GM23338 (cell line): ENCODE measurements around the gene ZNF490. TPM values are rescaled to one million over a fixed set of nuclear protein-coding genes. Genes with fewer than 3 reads are reported as not detected.

Experiments
- ATAC-seq: fragments of 200-7000 bp; cut with Tn5 transposase; 3 replicates; pipeline ENCODE4 v1.9.1; 2020
- DNase-seq: peaks from one replicate; pipeline ENCODE4 v3.0.0-alpha.2; 2015; ENCODE audit warnings: low spot score
- H2AFZ ChIP-seq: fragments of 200-600 bp; sonication (generic); 2 replicates; pipeline ENCODE4 v1.8.0; 2016; ENCODE audit warnings: antibody characterized with exemption, mild to moderate bottlenecking, moderate library complexity
- H3F3A ChIP-seq: fragments of 200-600 bp; sonication (generic); replicated peaks from 2 replicates; pipeline ENCODE4 v1.8.0; 2017; ENCODE audit warnings: antibody characterized with exemption, mixed run types, low read depth
- H3K27ac ChIP-seq: fragments of 200-600 bp; sonication (generic); 2 replicates; pipeline ENCODE4 v1.6.1; 2016; ENCODE audit warnings: low read depth
- H3K27me3 ChIP-seq: fragments of 200-600 bp; sonication (generic); 2 replicates; pipeline ENCODE4 v1.8.0; 2016; ENCODE audit warnings: mild to moderate bottlenecking, mixed run types, moderate library complexity; ENCODE audit not compliant: insufficient read depth
- H3K36me3 ChIP-seq: fragments of 200-600 bp; sonication (generic); 2 replicates; pipeline ENCODE4 v1.8.0; 2016; ENCODE audit warnings: mild to moderate bottlenecking; ENCODE audit not compliant: insufficient read depth
- H3K4me1 ChIP-seq: fragments of 200-600 bp; sonication (generic); 2 replicates; pipeline ENCODE4 v1.8.0; 2016; ENCODE audit warnings: mild to moderate bottlenecking, moderate library complexity; ENCODE audit not compliant: insufficient read depth
- H3K4me2 ChIP-seq: fragments of 200-600 bp; sonication (generic); 2 replicates; pipeline ENCODE4 v1.7.1; 2017; ENCODE audit warnings: mixed run types
- H3K4me3 ChIP-seq: fragments of 200-600 bp; sonication (generic); 2 replicates; pipeline ENCODE4 v1.6.1; 2016; ENCODE audit warnings: mixed run types
- H3K79me2 ChIP-seq: fragments of 200-600 bp; sonication (generic); replicated peaks from 2 replicates; pipeline ENCODE4 v1.8.0; 2017; ENCODE audit warnings: mild to moderate bottlenecking; ENCODE audit not compliant: insufficient read depth
- H3K9me2 ChIP-seq: fragments of 200-600 bp; sonication (generic); 2 replicates; pipeline ENCODE4 v1.8.0; 2017; ENCODE audit not compliant: insufficient read depth
- H4K20me1 ChIP-seq: fragments of 200-600 bp; sonication (generic); replicated peaks from 2 replicates; pipeline ENCODE4 v1.8.0; 2017; ENCODE audit warnings: mild to moderate bottlenecking; ENCODE audit not compliant: insufficient read depth
- H3K27ac Mint-ChIP-seq: 2 replicates; pipeline ENCODE4 v1.8.0; 2020; ENCODE audit warnings: inconsistent platforms, mild to moderate bottlenecking, moderate library complexity, mixed read lengths
- H3K27me3 Mint-ChIP-seq: 3 replicates; pipeline ENCODE4 v1.8.0; 2022; ENCODE audit warnings: low read depth, mild to moderate bottlenecking, moderate library complexity, mixed read lengths, inconsistent platforms; ENCODE audit not compliant: insufficient read depth, poor library complexity
- H3K36me3 Mint-ChIP-seq: 3 replicates; pipeline ENCODE4 v1.8.0; 2021; ENCODE audit warnings: low read depth, mild to moderate bottlenecking, inconsistent platforms, moderate library complexity, mixed read lengths
- H3K4me1 Mint-ChIP-seq: 3 replicates; pipeline ENCODE4 v1.8.0; 2020; ENCODE audit warnings: mild to moderate bottlenecking, inconsistent platforms, mixed read lengths
- H3K4me3 Mint-ChIP-seq: 3 replicates; pipeline ENCODE4 v1.8.0; 2021; ENCODE audit warnings: moderate library complexity, mild to moderate bottlenecking, inconsistent platforms, mixed read lengths
- H3K9me3 Mint-ChIP-seq: 3 replicates; pipeline ENCODE4 v1.8.0; 2020; ENCODE audit warnings: moderate library complexity, mild to moderate bottlenecking, inconsistent platforms, mixed read lengths
- EZH2 ChIP-seq: fragments of 200-600 bp; sonication (generic); IDR thresholded peaks from one replicate; pipeline ENCODE4 v1.8.0; 2017; ENCODE audit warnings: antibody characterized with exemption, mild to moderate bottlenecking, low read depth; ENCODE audit not compliant: unreplicated experiment
- EZH2phosphoT487 ChIP-seq: fragments of 200-600 bp; sonication (generic); IDR thresholded peaks from one replicate; pipeline ENCODE4 v1.8.1; 2018; ENCODE audit warnings: antibody characterized with exemption; ENCODE audit not compliant: unreplicated experiment
- JUNB ChIP-seq: IDR thresholded peaks from one replicate; pipeline ENCODE4 v1.6.1; 2016; ENCODE audit warnings: antibody characterized with exemption; ENCODE audit not compliant: unreplicated experiment
- NANOG ChIP-seq: IDR thresholded peaks from 2 replicates; pipeline ENCODE4 v1.6.1; 2016; ENCODE audit warnings: antibody characterized with exemption, borderline replicate concordance
- STAT1 ChIP-seq: IDR thresholded peaks from one replicate; pipeline ENCODE4 v1.6.1; 2016; ENCODE audit warnings: antibody characterized with exemption; ENCODE audit not compliant: unreplicated experiment
- ZNF331 ChIP-seq: fragments of 250-450 bp; sonication (Bioruptor Pico); IDR thresholded peaks from 2 replicates; pipeline ENCODE4 v1.5.0; 2020; ENCODE audit warnings: low read depth, mild to moderate bottlenecking, moderate library complexity
- polyA plus RNA-seq: library from polyadenylated mRNA; unstranded; fragments of >200 nt; fragmentation: Nextera tagmentation; extraction: Ambion mirVana; gene quantifications from 2 replicates; pipeline ENCODE4 v1.2.1, GENCODE V29; 2016
- total RNA-seq: library from RNA; depleted of rRNA; stranded (reverse); fragments of >200 nt; shearing (Covaris generic); gene quantifications from 2 replicates; pipeline ENCODE4 v1.2.3, GENCODE V29; 2014
- TF ChIP-seq, protein P1 (sequence below), 2 experiments: fragments of 200-600 bp in 1 of 2; sonication (generic) in 1 of 2; conservative IDR thresholded peaks; 2 replicates each; pipeline versions ENCODE4 v1.5.1 to v1.6.1; 2016 to 2017; ENCODE audit warnings: antibody characterized with exemption in 2 of 2, low read depth in 2 of 2, mild to moderate bottlenecking in 2 of 2, moderate library complexity in 1 of 2
- TF ChIP-seq, protein P2 (sequence below): IDR thresholded peaks from one replicate; pipeline ENCODE4 v1.6.1; 2018; ENCODE audit warnings: antibody characterized with exemption; ENCODE audit not compliant: unreplicated experiment
- TF ChIP-seq, protein P3 (sequence below): IDR thresholded peaks from 2 replicates; pipeline ENCODE4 v1.6.1; 2016; ENCODE audit warnings: antibody characterized with exemption

Gene ZNF490
- total and polyA plus RNA-seq, 2 experiments from 2014 or later = 1.4 to 7.3 TPM

DNA sequence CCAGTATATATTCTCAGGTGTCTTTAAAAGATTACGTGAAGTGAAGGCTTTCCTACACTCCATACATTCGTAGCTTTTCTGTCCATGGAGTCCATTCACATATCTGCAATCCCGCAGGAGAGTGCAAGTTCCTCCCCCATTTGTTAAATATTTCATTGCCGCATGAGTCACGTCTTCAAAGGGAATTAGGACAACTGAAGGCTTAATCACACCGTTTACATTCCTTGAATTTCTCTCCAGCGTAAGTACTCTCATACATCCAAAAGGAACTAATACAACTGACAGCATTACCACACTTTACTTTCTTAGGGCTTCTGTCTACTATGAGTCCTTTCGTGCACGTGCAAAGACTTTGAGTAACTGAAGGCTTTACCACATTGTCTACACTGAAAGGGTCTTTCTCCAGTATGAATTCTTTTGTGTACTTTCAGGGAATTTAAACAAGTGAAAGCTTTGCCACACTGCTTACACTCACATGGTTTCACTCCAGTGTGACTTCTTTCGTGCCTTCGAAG lies 30.4 kb downstream of the ZNF490 start (continued):
- TF ChIP-seq, protein P1, sequence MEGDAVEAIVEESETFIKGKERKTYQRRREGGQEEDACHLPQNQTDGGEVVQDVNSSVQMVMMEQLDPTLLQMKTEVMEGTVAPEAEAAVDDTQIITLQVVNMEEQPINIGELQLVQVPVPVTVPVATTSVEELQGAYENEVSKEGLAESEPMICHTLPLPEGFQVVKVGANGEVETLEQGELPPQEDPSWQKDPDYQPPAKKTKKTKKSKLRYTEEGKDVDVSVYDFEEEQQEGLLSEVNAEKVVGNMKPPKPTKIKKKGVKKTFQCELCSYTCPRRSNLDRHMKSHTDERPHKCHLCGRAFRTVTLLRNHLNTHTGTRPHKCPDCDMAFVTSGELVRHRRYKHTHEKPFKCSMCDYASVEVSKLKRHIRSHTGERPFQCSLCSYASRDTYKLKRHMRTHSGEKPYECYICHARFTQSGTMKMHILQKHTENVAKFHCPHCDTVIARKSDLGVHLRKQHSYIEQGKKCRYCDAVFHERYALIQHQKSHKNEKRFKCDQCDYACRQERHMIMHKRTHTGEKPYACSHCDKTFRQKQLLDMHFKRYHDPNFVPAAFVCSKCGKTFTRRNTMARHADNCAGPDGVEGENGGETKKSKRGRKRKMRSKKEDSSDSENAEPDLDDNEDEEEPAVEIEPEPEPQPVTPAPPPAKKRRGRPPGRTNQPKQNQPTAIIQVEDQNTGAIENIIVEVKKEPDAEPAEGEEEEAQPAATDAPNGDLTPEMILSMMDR (conservative IDR thresholded peaks at IDR 0.05; ENCODE audit: low read depth in 2 of 2) = no peak

DNA sequence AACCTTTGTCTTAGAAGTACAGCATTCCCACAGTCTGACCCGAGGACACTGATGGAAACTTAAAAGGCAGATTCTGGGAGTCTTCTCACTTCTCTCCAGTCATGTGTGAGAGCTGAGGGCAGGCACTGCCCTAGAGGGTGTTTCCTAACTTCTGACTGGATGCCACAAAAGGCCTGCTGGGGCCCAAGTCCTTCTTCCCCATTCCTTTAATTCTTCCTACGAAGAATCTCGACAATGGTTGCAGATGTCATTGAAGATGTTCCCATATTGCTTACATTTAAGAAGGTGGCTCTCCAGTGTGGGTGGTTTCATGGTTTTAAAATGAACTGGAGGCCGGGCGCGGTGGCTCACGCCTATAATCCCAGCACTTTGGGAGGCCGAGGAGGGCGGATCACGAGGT lies 32.0 kb downstream of the ZNF490 start:
- no peaks in the 10 kb centered on the region; the same call in 1 of the 2 replicates for H4K20me1 ChIP-seq
- DNase-seq (no peak), ATAC-seq (no peak)
- H3F3A ChIP-seq = no peaks in the 10 kb centered on the region
- Mint-ChIP-seq H3K4me3 (no peak overlapping the region), H3K36me3 (peaks cover 66% of the 10 kb centered on the region), H3K4me1 (peaks cover 8% of the 10 kb centered on the region), H3K9me3 (peaks cover 54% of the 10 kb centered on the region), H3K27me3 (peaks cover 7% of the 10 kb centered on the region), H3K27ac (no peak overlapping the region)
- no peaks in the 10 kb centered on the region for H3K9me2 ChIP-seq
- no peak overlapping the region for H3K27ac ChIP-seq
- H3K4me2 ChIP-seq = no peak overlapping the region
- H3K36me3 ChIP-seq = peaks cover 26% of the 10 kb centered on the region
- H3K4me3 ChIP-seq = no peak overlapping the region
- H3K27me3 ChIP-seq = no peaks in the 10 kb centered on the region
- H3K4me1 ChIP-seq = 0 out of 2 replicates have a peak, but pooled peaks cover 4% of the 10 kb centered on the region
- no peaks in the 10 kb centered on the region for H3K79me2 ChIP-seq
- no peak overlapping the region for H2AFZ ChIP-seq
- no peak for TF ChIP-seq EZH2phosphoT487
- TF ChIP-seq NANOG = no peak
- no peak for TF ChIP-seq EZH2
- TF ChIP-seq, protein P2, sequence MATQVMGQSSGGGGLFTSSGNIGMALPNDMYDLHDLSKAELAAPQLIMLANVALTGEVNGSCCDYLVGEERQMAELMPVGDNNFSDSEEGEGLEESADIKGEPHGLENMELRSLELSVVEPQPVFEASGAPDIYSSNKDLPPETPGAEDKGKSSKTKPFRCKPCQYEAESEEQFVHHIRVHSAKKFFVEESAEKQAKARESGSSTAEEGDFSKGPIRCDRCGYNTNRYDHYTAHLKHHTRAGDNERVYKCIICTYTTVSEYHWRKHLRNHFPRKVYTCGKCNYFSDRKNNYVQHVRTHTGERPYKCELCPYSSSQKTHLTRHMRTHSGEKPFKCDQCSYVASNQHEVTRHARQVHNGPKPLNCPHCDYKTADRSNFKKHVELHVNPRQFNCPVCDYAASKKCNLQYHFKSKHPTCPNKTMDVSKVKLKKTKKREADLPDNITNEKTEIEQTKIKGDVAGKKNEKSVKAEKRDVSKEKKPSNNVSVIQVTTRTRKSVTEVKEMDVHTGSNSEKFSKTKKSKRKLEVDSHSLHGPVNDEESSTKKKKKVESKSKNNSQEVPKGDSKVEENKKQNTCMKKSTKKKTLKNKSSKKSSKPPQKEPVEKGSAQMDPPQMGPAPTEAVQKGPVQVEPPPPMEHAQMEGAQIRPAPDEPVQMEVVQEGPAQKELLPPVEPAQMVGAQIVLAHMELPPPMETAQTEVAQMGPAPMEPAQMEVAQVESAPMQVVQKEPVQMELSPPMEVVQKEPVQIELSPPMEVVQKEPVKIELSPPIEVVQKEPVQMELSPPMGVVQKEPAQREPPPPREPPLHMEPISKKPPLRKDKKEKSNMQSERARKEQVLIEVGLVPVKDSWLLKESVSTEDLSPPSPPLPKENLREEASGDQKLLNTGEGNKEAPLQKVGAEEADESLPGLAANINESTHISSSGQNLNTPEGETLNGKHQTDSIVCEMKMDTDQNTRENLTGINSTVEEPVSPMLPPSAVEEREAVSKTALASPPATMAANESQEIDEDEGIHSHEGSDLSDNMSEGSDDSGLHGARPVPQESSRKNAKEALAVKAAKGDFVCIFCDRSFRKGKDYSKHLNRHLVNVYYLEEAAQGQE = no peak
- TF ChIP-seq, protein P3, sequence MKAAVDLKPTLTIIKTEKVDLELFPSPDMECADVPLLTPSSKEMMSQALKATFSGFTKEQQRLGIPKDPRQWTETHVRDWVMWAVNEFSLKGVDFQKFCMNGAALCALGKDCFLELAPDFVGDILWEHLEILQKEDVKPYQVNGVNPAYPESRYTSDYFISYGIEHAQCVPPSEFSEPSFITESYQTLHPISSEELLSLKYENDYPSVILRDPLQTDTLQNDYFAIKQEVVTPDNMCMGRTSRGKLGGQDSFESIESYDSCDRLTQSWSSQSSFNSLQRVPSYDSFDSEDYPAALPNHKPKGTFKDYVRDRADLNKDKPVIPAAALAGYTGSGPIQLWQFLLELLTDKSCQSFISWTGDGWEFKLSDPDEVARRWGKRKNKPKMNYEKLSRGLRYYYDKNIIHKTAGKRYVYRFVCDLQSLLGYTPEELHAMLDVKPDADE = no peak
- no peak for TF ChIP-seq JUNB
- no peak for TF ChIP-seq ZNF331 (CRISPR knock-in tag)
- no peak for TF ChIP-seq STAT1
- TF ChIP-seq, protein P1 (conservative IDR thresholded peaks at IDR 0.05; ENCODE audit: low read depth in 2 of 2) = no peak
